H1 (cell line): ENCODE results near the gene ANXA2. TPM values are rescaled to one million over a fixed set of nuclear protein-coding genes. Genes with fewer than 3 reads are reported as not detected.

ENCODE experiments used
- CTCF ChIA-PET: fragments of 300-600 bp; sonication (Branson Sonifier 250); formaldehyde crosslinking; loops from one replicate; lab custom pipeline; 2021; ENCODE audit not compliant: partially characterized antibody; lab: Charles Lee
- POLR2A ChIA-PET: fragments of 300-600 bp; sonication (Branson Sonifier 250); formaldehyde crosslinking; loops from one replicate; lab custom pipeline; 2021; ENCODE audit warnings: inconsistent platforms; ENCODE audit not compliant: partially characterized antibody; lab: Charles Lee
- DNase-seq, 2 experiments: peaks; one replicate each; pipeline versions ENCODE4 v3.0.0 to v3.0.0-alpha.2; 2010 to 2022; ENCODE audit warnings: low spot score in 2 of 2, low read depth in 1 of 2, mixed read lengths in 1 of 2
- FAIRE-seq: peaks from 2 replicates; lab custom pipeline; 2011; peaks lifted over from hg19 to GRCh38; lab: Jason Lieb, UNC
- H2AFZ ChIP-seq: 2 replicates; pipeline ENCODE4 v1.8.1; 2012; ENCODE audit warnings: low read length, inconsistent platforms
- H2AK5ac ChIP-seq: 2 replicates; pipeline ENCODE4 v1.6.1; 2013; ENCODE audit warnings: low read depth, low read length
- H2BK120ac ChIP-seq: replicated peaks from 2 replicates; pipeline ENCODE3; 2013; ENCODE audit warnings: low read depth, low read length, inconsistent platforms
- H2BK12ac ChIP-seq: 2 replicates; pipeline ENCODE4 v1.6.1; 2013; ENCODE audit warnings: low read depth, low read length
- H2BK15ac ChIP-seq: 2 replicates; pipeline ENCODE4 v1.6.1; 2013; ENCODE audit warnings: low read length
- H2BK20ac ChIP-seq: 2 replicates; pipeline ENCODE4 v1.6.1; 2013; ENCODE audit warnings: low read length
- H2BK5ac ChIP-seq: 2 replicates; pipeline ENCODE4 v1.6.1; 2013; ENCODE audit warnings: low read depth, low read length
- H3K14ac ChIP-seq: 2 replicates; pipeline ENCODE4 v1.6.1; 2013; ENCODE audit warnings: inconsistent platforms; ENCODE audit not compliant: insufficient read length
- H3K18ac ChIP-seq: 2 replicates; pipeline ENCODE4 v1.6.1; 2013; ENCODE audit warnings: low read length; ENCODE audit errors: extremely low read depth
- H3K23ac ChIP-seq: 2 replicates; pipeline ENCODE4 v1.6.1; 2013; ENCODE audit warnings: inconsistent platforms; ENCODE audit not compliant: insufficient read length
- H3K23me2 ChIP-seq: 2 replicates; pipeline ENCODE4 v1.6.1; 2013; ENCODE audit warnings: low read depth, low read length
- H3K27ac ChIP-seq: 2 replicates; pipeline ENCODE4 v1.6.1; 2011; ENCODE audit warnings: low read depth, low read length, inconsistent platforms
- H3K27me3 ChIP-seq, 4 experiments: replicated peaks in 1 of 4; 1 replicate in 1 of 4; 2 replicates in 3 of 4; pipeline versions ENCODE4 v1.6.1 to v1.8.1; 2011 to 2013; ENCODE audit warnings: low read length in 3 of 4, mild to moderate bottlenecking in 3 of 4, inconsistent platforms in 2 of 4, mixed read lengths in 2 of 4, moderate library complexity in 1 of 4; ENCODE audit not compliant: control insufficient read depth in 3 of 4, insufficient read depth in 3 of 4; ENCODE audit errors: extremely low read depth in 1 of 4
- H3K36me3 ChIP-seq, 4 experiments: 2 replicates each; pipeline versions ENCODE4 v1.6.1 to v1.8.1; 2011 to 2013; ENCODE audit warnings: mild to moderate bottlenecking in 4 of 4, low read length in 3 of 4, moderate library complexity in 2 of 4, control low read depth in 1 of 4, inconsistent platforms in 1 of 4; ENCODE audit not compliant: insufficient read depth in 4 of 4, control insufficient read depth in 2 of 4
- H3K4ac ChIP-seq: replicated peaks from 2 replicates; pipeline ENCODE3; 2013; ENCODE audit warnings: low read length, low read depth, mixed read lengths, inconsistent platforms; ENCODE audit not compliant: insufficient read length
- H3K4me1 ChIP-seq, 4 experiments: replicated peaks in 1 of 4; 1 replicate in 1 of 4; 2 replicates in 3 of 4; pipeline versions ENCODE4 v1.6.1 to v1.8.1; 2011 to 2013; ENCODE audit warnings: low read length in 3 of 4, inconsistent platforms in 2 of 4, mixed read lengths in 1 of 4; ENCODE audit not compliant: insufficient read depth in 4 of 4, control insufficient read depth in 3 of 4
- H3K4me2 ChIP-seq, 2 experiments: 2 replicates each; pipeline versions ENCODE4 v1.6.1 to v1.8.1; 2011 to 2013; ENCODE audit warnings: low read depth in 2 of 2, low read length in 2 of 2, control low read depth in 1 of 2, inconsistent platforms in 1 of 2, mild to moderate bottlenecking in 1 of 2; ENCODE audit not compliant: insufficient read depth in 1 of 2
- H3K4me3 ChIP-seq, 4 experiments: fragments of 200-600, 300-600 bp in 1 of 4; sonication (generic), shearing (Covaris generic), sonication (Bioruptor Twin) in 1 of 4; 2 replicates each; pipeline versions ENCODE4 v1.5.1 to v1.8.1; 2011 to 2016; ENCODE audit warnings: low read length in 4 of 4, low read depth in 3 of 4, control low read depth in 2 of 4, inconsistent platforms in 2 of 4, mild to moderate bottlenecking in 2 of 4, mixed read lengths in 1 of 4, moderate library complexity in 1 of 4; ENCODE audit not compliant: insufficient read depth in 2 of 4; ENCODE audit errors: extremely low read depth in 1 of 4
- H3K56ac ChIP-seq: replicated peaks from 2 replicates; pipeline ENCODE3; 2013; ENCODE audit warnings: low read depth, mild to moderate bottlenecking, mixed read lengths, low read length, inconsistent platforms; ENCODE audit not compliant: insufficient read length
- H3K79me1 ChIP-seq: 2 replicates; pipeline ENCODE4 v1.6.1; 2013; ENCODE audit warnings: low read depth, low read length, control low read depth
- H3K79me2 ChIP-seq, 2 experiments: 2 replicates each; pipeline versions ENCODE4 v1.6.1 to v1.8.1; 2012 to 2013; ENCODE audit warnings: low read length in 2 of 2, mild to moderate bottlenecking in 2 of 2, inconsistent platforms in 1 of 2; ENCODE audit not compliant: insufficient read depth in 2 of 2, control insufficient read depth in 1 of 2
- H3K9ac ChIP-seq, 4 experiments: replicated peaks in 1 of 4; 1 replicate in 1 of 4; 2 replicates in 3 of 4; pipeline versions ENCODE4 v1.6.1 to v1.8.1; 2011 to 2013; ENCODE audit warnings: low read depth in 3 of 4, low read length in 3 of 4, control low read depth in 2 of 4, mild to moderate bottlenecking in 2 of 4, moderate library complexity in 2 of 4, inconsistent platforms in 1 of 4; ENCODE audit errors: extremely low read depth in 1 of 4
- H3K9me3 ChIP-seq, 2 experiments: 2 replicates each; pipeline versions ENCODE4 v1.6.1 to v1.8.1; 2012 to 2013; ENCODE audit warnings: mild to moderate bottlenecking in 2 of 2, moderate library complexity in 2 of 2, control low read depth in 1 of 2, inconsistent platforms in 1 of 2, low read depth in 1 of 2, low read length in 1 of 2, mixed read lengths in 1 of 2; ENCODE audit not compliant: insufficient read depth in 2 of 2
- H4K20me1 ChIP-seq, 2 experiments: replicated peaks in 1 of 2; 2 replicates each; pipeline versions ENCODE3 to v1.8.1; 2011 to 2013; ENCODE audit warnings: inconsistent platforms in 2 of 2, low read length in 2 of 2, mild to moderate bottlenecking in 1 of 2; ENCODE audit not compliant: insufficient read depth in 2 of 2, control insufficient read depth in 1 of 2
- H4K5ac ChIP-seq: 2 replicates; pipeline ENCODE4 v1.6.1; 2013; ENCODE audit warnings: low read length, low read depth, mixed read lengths, inconsistent platforms; ENCODE audit not compliant: insufficient read length
- H4K8ac ChIP-seq: 2 replicates; pipeline ENCODE4 v1.8.0; 2013; ENCODE audit warnings: mild to moderate bottlenecking, moderate library complexity, low read length, inconsistent platforms; ENCODE audit not compliant: insufficient read depth; ENCODE audit errors: extremely low read depth
- H4K91ac ChIP-seq: replicated peaks from 2 replicates; pipeline ENCODE3; 2013; ENCODE audit warnings: low read length, mixed read lengths, inconsistent platforms; ENCODE audit not compliant: insufficient read length
- POLR2A ChIP-seq, 2 experiments: IDR thresholded peaks; 1 replicate in 1 of 2; 2 replicates in 1 of 2; pipeline ENCODE4 v1.6.1; 2011; ENCODE audit warnings: low read depth in 2 of 2, low read length in 2 of 2, mild to moderate bottlenecking in 2 of 2; ENCODE audit errors: control extremely low read depth in 1 of 2
- SAP30 ChIP-seq: fragments of 300-600 bp; sonication (generic); IDR thresholded peaks from 2 replicates; pipeline ENCODE4 v1.7.1; 2012; ENCODE audit warnings: low read length, moderate library complexity, mild to moderate bottlenecking, inconsistent platforms; ENCODE audit not compliant: insufficient read depth, insufficient replicate concordance
- WGBS, 2 experiments: shearing (Covaris generic) in 1 of 2; methylation state at CpG; one replicate each; pipeline versions ENCODE4 v1.1.6 to v1.1.7; 2013 to 2015; ENCODE audit warnings: low lambda C conversion rate in 2 of 2, mixed read lengths in 2 of 2, inconsistent platforms in 1 of 2, low coverage in 1 of 2, missing lambda C conversion rate in 1 of 2; ENCODE audit not compliant: insufficient replicate concordance in 2 of 2, insufficient coverage in 1 of 2, insufficient read length in 1 of 2; ENCODE audit errors: extremely low coverage in 1 of 2, missing lambda C conversion rate in 1 of 2; 5-methylcytosine and 5-hydroxymethylcytosine counted together
- polyA plus RNA-seq, 7 experiments: library from polyadenylated mRNA; depleted of rRNA in 3 of 7; stranded (reverse) in 5 of 7; unstranded in 2 of 7; fragments of >200 nt in 5 of 7; fragments of 200-250 nt in 2 of 7; gene quantifications; 1 replicate in 5 of 7; 2 replicates in 1 of 7; 4 replicates in 1 of 7; pipeline versions ENCODE4 v1.2.1 to v1.2.3, GENCODE V29; 2011 to 2013; ENCODE audit warnings: missing spikeins in 2 of 7, mixed read lengths in 2 of 7
- total RNA-seq: library from RNA; stranded (reverse); fragmentation: NEBNext Ultra II Directional; extraction: Animal tissue kit (Norgen Biotek cat#: 25700); gene quantifications from 2 replicates; pipeline ENCODE4 v1.2.1, GENCODE V29; 2021

The ANXA2 gene
- total and polyA plus RNA-seq, 2 of the 8 experiments (the other 6 are each of a cell fraction or from before 2014, with no cell fraction given), result 178 to 217 TPM

GRCh38 chr15:60396560-60396957, 1.2 kb downstream of the ANXA2 start:
- H3K27ac ChIP-seq, result no peak overlapping the region
- no peak overlapping the region for H3K18ac ChIP-seq
- POLR2A ChIA-PET, result interaction anchor here (0.6 to 2.6 kb wide), 6 partner anchors 10 to 45 kb away, joined by 3 to 12 read pairs (median 3); no protein-coding TSS in a partner anchor
- H3K27me3 ChIP-seq, result peaks cover 0 to 12% (median 6%) of the 10 kb centered on the region in 4 experiments; a peak in 6 of 7 replicates
- no peaks in the 10 kb centered on the region for H3K9me3 ChIP-seq
- H3K4ac ChIP-seq, result no peak overlapping the region
- FAIRE-seq (no peak), DNase-seq (no peak)
- H3K9ac ChIP-seq, result no peak overlapping the region; a peak in 2 of 7 replicates
- no peak overlapping the region for H4K8ac ChIP-seq
- H4K20me1 ChIP-seq, result peaks cover 0 to 5% of the 10 kb centered on the region in 2 experiments
- 60% methylated on average over 5 of the region's 5 CpGs; no CpG with 5 or more reads in 1 of the 2 experiments for WGBS, 2 experiments
- no peak overlapping the region for H4K5ac ChIP-seq
- H2AFZ ChIP-seq, result no peak overlapping the region
- peak overlapping the region; percentile 58 to 80 (median 72) for H3K4me3 ChIP-seq
- no peak overlapping the region; the same call in 1 of the 2 replicates for H2AK5ac ChIP-seq
- H3K36me3 ChIP-seq, result peaks cover 0 to 13% (median 0%) of the 10 kb centered on the region in 4 experiments; a peak in 1 of 8 replicates
- no peak overlapping the region for H2BK20ac ChIP-seq
- TF ChIP-seq SAP30, result no peak
- TF ChIP-seq POLR2A (IDR thresholded peaks at IDR 0.05; ENCODE audit: control extremely low read depth in 1 of 2, low read depth in 2 of 2, low read length in 2 of 2), result 0 out of 3 replicates have a peak, but pooled peaks of 1 of the 2 experiments have one; percentile 14
- no peak overlapping the region for H4K91ac ChIP-seq
- peaks cover 6 to 25% (median 18%) of the 10 kb centered on the region in 4 experiments for H3K4me1 ChIP-seq
- H3K23me2 ChIP-seq, result peaks cover 12% of the 10 kb centered on the region; the same call in 1 of the 2 replicates
- H2BK12ac ChIP-seq, result peak overlapping the region; percentile 2; the same call in 1 of the 2 replicates
- CTCF ChIA-PET, result interaction anchor here (0.6 to 2.6 kb wide), 2 partner anchors 37 to 47 kb away, joined by 3 to 9 read pairs; no protein-coding TSS in a partner anchor
- peaks cover 0 to 17% of the 10 kb centered on the region in 2 experiments; a peak in 2 of 4 replicates for H3K79me2 ChIP-seq
- H3K4me2 ChIP-seq, result peak overlapping the region; percentile 74 to 95
- H2BK15ac ChIP-seq, result no peak overlapping the region
- H3K14ac ChIP-seq, result no peak overlapping the region
- H2BK5ac ChIP-seq, result no peak overlapping the region
- peaks cover 7% of the 10 kb centered on the region; the same call in 1 of the 2 replicates for H3K79me1 ChIP-seq
- no peak overlapping the region for H3K56ac ChIP-seq
- no peak overlapping the region for H3K23ac ChIP-seq
- no peak overlapping the region for H2BK120ac ChIP-seq
